CD4-positive, alpha-beta T cell (primary cell): Measurements from ENCODE around the gene PKNOX2. TPM values are rescaled to one million over a fixed set of nuclear protein-coding genes. Genes with fewer than 3 reads are reported as not detected.

Source experiments
- ATAC-seq: fragments of 200-7000 bp; cut with Tn5 transposase; one replicate; pipeline ENCODE4 v1.10.0; 2022; ENCODE audit warnings: mild to moderate bottlenecking; ENCODE audit not compliant: poor library complexity
- CTCF ChIA-PET: fragments of 350-600 bp; sonication (Branson Sonifier 250); formaldehyde crosslinking; loops from one replicate; lab custom pipeline; 2021; ENCODE audit warnings: antibody characterized with exemption, inconsistent platforms; lab: Charles Lee
- POLR2A ChIA-PET: fragments of 350-600 bp; sonication (Branson Sonifier 250); formaldehyde crosslinking; loops from one replicate; lab custom pipeline; 2021; ENCODE audit warnings: antibody characterized with exemption, inconsistent platforms; lab: Charles Lee
- DNase-seq, 14 experiments: peaks; one replicate each; pipeline ENCODE4 v3.0.0-alpha.2; 2013 to 2020; ENCODE audit warnings: mixed read lengths in 2 of 14
- H3K27ac ChIP-seq, 2 donors: one replicate each; pipeline versions ENCODE4 v1.5.1 to v1.7.0; 2013; ENCODE audit warnings: low read length in 2 of 2, low read depth in 1 of 2, mild to moderate bottlenecking in 1 of 2
- H3K27me3 ChIP-seq, 2 experiments: 1 replicate in 1 of 2; 2 replicates in 1 of 2; pipeline versions ENCODE4 v1.6.1 to v1.7.0; 2013; ENCODE audit warnings: low read length in 2 of 2, control low read depth in 1 of 2, mild to moderate bottlenecking in 1 of 2, moderate library complexity in 1 of 2; ENCODE audit not compliant: insufficient read depth in 2 of 2, control insufficient read depth in 1 of 2
- H3K36me3 ChIP-seq: one replicate; pipeline ENCODE4 v1.6.1; 2013; ENCODE audit warnings: low read length, control low read depth; ENCODE audit not compliant: insufficient read depth
- H3K4me1 ChIP-seq: one replicate; pipeline ENCODE4 v1.6.1; 2013; ENCODE audit warnings: low read length, control low read depth; ENCODE audit not compliant: insufficient read depth
- H3K4me3 ChIP-seq: one replicate; pipeline ENCODE4 v1.5.1; 2013; ENCODE audit warnings: mild to moderate bottlenecking, low read length, moderate library complexity
- H3K9me3 ChIP-seq, 2 experiments: 1 replicate in 1 of 2; 2 replicates in 1 of 2; pipeline versions ENCODE4 v1.6.1 to v1.7.0; 2013; ENCODE audit warnings: low read length in 2 of 2, mild to moderate bottlenecking in 2 of 2, control low read depth in 1 of 2, moderate library complexity in 1 of 2; ENCODE audit not compliant: control insufficient read depth in 1 of 2, insufficient read depth in 1 of 2
- H3K27ac Mint-ChIP-seq: one replicate; pipeline ENCODE4 v1.8.0; 2020; ENCODE audit warnings: mixed read lengths
- H3K27me3 Mint-ChIP-seq: one replicate; pipeline ENCODE4 v1.8.0; 2021; ENCODE audit warnings: mixed read lengths
- H3K36me3 Mint-ChIP-seq: one replicate; pipeline ENCODE4 v1.8.0; 2021; ENCODE audit warnings: low read depth, mixed read lengths
- H3K4me1 Mint-ChIP-seq: one replicate; pipeline ENCODE4 v1.8.0; 2021; ENCODE audit warnings: low read depth, mixed read lengths
- H3K4me3 Mint-ChIP-seq: one replicate; pipeline ENCODE4 v1.8.0; 2020; ENCODE audit warnings: mild to moderate bottlenecking, mixed read lengths
- H3K9me3 Mint-ChIP-seq: one replicate; pipeline ENCODE4 v1.8.0; 2020; ENCODE audit warnings: mixed read lengths
- intact Hi-C, 2 experiments: fragments of 100-400 bp; cut with DNase I in 1 of 2; cut with micrococcal nuclease in 1 of 2; formaldehyde crosslinking; loops; one replicate each; pipeline versions ENCODE4 v1.15.1 to v1.9.0; 2023 to 2025; cut with DNase I, micrococcal nuclease
- total RNA-seq, 174 experiments: library from RNA in 2 of 174; stranded (reverse) in 2 of 174; gene quantifications; one replicate each; pipeline ENCODE4 v1.2.3 and lab custom pipeline; 2021 to 2026
- TF ChIP-seq, protein P1 (sequence below): fragments of 200-600 bp; IDR thresholded peaks from one replicate; pipeline ENCODE4 v1.8.0; 2022; ENCODE audit warnings: antibody characterized with exemption, mild to moderate bottlenecking

PKNOX2 gene
- total RNA-seq, 2 experiments from 2014 or later = not detected

DNA sequence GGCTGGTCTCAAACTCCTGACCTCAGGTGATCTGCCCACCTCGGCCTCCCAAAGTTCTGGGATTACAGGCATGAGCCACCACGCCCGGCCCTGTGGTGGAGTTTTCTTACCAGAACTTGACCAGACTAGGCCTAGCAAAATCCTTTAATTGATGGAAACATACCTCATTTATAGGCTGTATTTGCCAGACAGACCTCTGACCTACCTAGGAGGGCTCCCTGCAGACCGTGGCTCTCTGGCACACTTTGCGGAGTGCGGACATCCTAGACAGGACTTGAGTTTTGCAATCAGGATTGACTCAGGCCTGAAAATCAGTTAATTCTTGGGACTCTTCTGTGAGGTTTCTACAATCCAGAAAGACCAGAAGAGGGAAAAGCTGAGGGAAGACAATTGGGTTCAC is 278.4 kb downstream of the PKNOX2 start:
- CTCF ChIA-PET = no interaction called here
- H3K36me3 Mint-ChIP-seq = no peaks in the 10 kb centered on the region
- intact Hi-C loops = no loop called here
- H3K9me3 ChIP-seq = no peaks in the 10 kb centered on the region
- peaks cover 12 to 22% of the 10 kb centered on the region in 2 experiments for H3K27me3 ChIP-seq
- no peaks in the 10 kb centered on the region for H3K36me3 ChIP-seq
- H3K4me3 Mint-ChIP-seq = no peak overlapping the region
- no peaks in the 10 kb centered on the region for H3K4me1 ChIP-seq
- peaks cover 43% of the 10 kb centered on the region for H3K27me3 Mint-ChIP-seq
- H3K27ac Mint-ChIP-seq = no peak overlapping the region
- DNase-seq (no peak), ATAC-seq (no peak)
- POLR2A ChIA-PET = no interaction called here
- no peak overlapping the region for H3K27ac ChIP-seq
- TF ChIP-seq, protein P1, sequence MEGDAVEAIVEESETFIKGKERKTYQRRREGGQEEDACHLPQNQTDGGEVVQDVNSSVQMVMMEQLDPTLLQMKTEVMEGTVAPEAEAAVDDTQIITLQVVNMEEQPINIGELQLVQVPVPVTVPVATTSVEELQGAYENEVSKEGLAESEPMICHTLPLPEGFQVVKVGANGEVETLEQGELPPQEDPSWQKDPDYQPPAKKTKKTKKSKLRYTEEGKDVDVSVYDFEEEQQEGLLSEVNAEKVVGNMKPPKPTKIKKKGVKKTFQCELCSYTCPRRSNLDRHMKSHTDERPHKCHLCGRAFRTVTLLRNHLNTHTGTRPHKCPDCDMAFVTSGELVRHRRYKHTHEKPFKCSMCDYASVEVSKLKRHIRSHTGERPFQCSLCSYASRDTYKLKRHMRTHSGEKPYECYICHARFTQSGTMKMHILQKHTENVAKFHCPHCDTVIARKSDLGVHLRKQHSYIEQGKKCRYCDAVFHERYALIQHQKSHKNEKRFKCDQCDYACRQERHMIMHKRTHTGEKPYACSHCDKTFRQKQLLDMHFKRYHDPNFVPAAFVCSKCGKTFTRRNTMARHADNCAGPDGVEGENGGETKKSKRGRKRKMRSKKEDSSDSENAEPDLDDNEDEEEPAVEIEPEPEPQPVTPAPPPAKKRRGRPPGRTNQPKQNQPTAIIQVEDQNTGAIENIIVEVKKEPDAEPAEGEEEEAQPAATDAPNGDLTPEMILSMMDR = no peak
- H3K4me1 Mint-ChIP-seq = no peaks in the 10 kb centered on the region
- no peak overlapping the region for H3K4me3 ChIP-seq
- no peaks in the 10 kb centered on the region for H3K9me3 Mint-ChIP-seq

DNA sequence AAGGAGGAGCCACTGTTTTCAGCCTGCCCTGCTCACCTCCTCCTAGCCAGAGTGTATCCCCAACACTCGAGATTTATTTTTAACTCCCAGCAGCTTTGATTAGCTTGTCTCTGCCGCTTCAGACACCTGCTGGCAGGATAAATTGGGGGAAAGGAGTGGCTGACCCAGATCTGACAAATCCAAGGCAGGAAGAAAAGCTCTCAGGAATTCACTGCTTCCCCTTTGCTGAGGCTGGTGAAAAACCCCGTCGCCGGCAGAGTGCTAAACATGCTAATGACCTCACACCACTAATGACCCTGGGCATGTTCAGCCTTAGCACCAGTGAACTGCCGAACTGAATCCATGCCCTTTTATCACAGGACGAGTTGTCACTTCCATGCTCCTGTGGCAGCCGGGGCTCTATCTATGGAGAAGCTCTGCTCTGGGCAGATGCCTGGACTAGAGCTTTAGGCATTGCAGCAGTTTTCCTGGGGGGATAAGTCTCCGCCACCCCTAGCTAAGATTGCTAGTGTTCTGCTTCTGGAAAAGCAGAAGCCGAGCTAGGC is 279.3 kb downstream of the PKNOX2 start:
- intact Hi-C loops = no loop called here
- peaks cover 12 to 22% of the 10 kb centered on the region in 2 experiments for H3K27me3 ChIP-seq
- DNase-seq (no peak), ATAC-seq (no peak)
- H3K4me3 ChIP-seq = no peak overlapping the region
- ChIA-PET CTCF (no interaction called here), POLR2A (no interaction called here)
- no peaks in the 10 kb centered on the region for H3K4me1 ChIP-seq
- no peak overlapping the region for H3K27ac Mint-ChIP-seq
- H3K4me1 Mint-ChIP-seq = no peaks in the 10 kb centered on the region
- no peaks in the 10 kb centered on the region for H3K9me3 Mint-ChIP-seq
- TF ChIP-seq, protein P1 = no peak
- H3K9me3 ChIP-seq = no peaks in the 10 kb centered on the region
- H3K27me3 Mint-ChIP-seq = peaks cover 36% of the 10 kb centered on the region
- no peaks in the 10 kb centered on the region for H3K36me3 ChIP-seq
- H3K27ac ChIP-seq = no peak overlapping the region
- H3K36me3 Mint-ChIP-seq = no peaks in the 10 kb centered on the region
- H3K4me3 Mint-ChIP-seq = no peak overlapping the region

DNA sequence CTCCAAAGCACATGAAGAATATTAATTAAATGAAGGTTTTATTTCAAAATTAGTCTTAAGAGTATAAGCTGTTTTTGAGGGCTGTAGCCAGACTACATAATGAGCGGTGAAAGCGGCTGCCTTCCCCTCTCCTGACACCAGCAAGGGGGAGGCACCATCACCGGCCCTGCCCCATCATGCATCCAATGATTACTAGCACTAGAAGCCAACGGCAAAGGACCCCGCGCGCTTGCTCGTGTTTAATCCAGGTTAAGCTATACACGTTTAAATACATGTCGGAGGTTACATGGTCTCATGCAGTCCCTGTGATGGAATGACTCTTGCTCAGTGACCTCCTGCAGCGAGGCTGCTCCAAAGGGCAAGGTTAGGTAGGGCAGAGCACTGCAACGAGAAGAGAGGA is 281.2 kb downstream of the PKNOX2 start:
- Histone ChIP-seq H3K36me3 (no peaks in the 10 kb centered on the region), H3K4me3 (no peak overlapping the region), H3K27me3 (peaks cover 10 to 20% of the 10 kb centered on the region in 2 experiments), H3K4me1 (no peaks in the 10 kb centered on the region), H3K27ac (no peak overlapping the region), H3K9me3 (no peaks in the 10 kb centered on the region)
- Mint-ChIP-seq H3K4me1 (no peaks in the 10 kb centered on the region), H3K9me3 (no peaks in the 10 kb centered on the region), H3K27me3 (peaks cover 27% of the 10 kb centered on the region), H3K4me3 (no peak overlapping the region), H3K36me3 (no peaks in the 10 kb centered on the region), H3K27ac (no peak overlapping the region)
- CTCF ChIA-PET = no interaction called here
- TF ChIP-seq, protein P1 = no peak
- DNase-seq (no peak), ATAC-seq (no peak)
- intact Hi-C loops = no loop called here
- POLR2A ChIA-PET = no interaction called here
